ENCODE measurements around the gene RALB.

The RALB gene

DNA sequence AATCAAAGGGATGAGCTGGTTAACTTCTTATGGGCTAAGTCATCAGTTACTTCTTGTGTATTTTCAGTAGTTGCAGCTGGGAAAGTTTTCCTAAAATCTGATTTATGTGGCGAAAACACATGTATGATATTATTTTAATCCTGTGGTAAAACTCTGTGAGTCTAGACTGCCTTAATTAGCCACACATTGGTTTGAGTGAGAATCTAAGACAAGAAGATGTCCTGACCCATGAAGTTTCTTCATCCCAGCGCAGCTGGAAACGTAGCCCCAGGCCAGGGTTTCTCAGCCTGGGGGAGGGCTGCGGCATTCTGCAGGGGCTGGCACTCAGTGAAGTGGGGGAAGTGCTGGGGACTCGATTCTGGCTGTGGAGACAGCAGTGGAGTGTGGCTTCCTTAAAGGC is 48.6 kb downstream of the RALB start:
- TF ChIP-seq, protein P1, sequence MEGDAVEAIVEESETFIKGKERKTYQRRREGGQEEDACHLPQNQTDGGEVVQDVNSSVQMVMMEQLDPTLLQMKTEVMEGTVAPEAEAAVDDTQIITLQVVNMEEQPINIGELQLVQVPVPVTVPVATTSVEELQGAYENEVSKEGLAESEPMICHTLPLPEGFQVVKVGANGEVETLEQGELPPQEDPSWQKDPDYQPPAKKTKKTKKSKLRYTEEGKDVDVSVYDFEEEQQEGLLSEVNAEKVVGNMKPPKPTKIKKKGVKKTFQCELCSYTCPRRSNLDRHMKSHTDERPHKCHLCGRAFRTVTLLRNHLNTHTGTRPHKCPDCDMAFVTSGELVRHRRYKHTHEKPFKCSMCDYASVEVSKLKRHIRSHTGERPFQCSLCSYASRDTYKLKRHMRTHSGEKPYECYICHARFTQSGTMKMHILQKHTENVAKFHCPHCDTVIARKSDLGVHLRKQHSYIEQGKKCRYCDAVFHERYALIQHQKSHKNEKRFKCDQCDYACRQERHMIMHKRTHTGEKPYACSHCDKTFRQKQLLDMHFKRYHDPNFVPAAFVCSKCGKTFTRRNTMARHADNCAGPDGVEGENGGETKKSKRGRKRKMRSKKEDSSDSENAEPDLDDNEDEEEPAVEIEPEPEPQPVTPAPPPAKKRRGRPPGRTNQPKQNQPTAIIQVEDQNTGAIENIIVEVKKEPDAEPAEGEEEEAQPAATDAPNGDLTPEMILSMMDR (conservative IDR thresholded peaks at IDR 0.05; ENCODE audit: control insufficient read depth, insufficient read depth, low read depth, low read length) = no peak
- no peak for DNase-seq (ENCODE audit: low read depth)
- H3K4me3 ChIP-seq (ENCODE audit: control insufficient read depth, low read depth, low read length) = no peak overlapping the region

DNA sequence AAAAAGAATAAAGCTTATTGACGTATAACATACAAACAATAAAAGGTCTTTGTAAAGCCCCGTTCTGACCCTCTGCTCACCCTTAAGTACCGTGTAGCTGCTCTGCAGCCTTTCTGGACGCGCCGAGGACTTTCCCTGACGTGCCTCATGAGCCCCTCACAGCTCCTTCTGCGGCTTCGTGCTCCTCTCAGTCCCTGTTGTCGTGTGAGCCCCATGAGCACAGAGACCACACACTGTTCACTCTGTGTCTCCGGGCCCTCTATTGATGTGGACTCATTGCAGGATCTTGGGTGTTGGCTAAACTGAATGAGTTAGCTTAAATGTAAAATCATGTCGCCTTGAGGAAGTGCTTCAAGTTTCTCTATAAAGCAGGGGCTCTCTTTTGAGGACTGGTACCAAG is 49.6 kb downstream of the RALB start:
- DNase-seq (ENCODE audit: low read depth) = no peak
- TF ChIP-seq, protein P1 (conservative IDR thresholded peaks at IDR 0.05; ENCODE audit: control insufficient read depth, insufficient read depth, low read depth, low read length) = no peak

DNA sequence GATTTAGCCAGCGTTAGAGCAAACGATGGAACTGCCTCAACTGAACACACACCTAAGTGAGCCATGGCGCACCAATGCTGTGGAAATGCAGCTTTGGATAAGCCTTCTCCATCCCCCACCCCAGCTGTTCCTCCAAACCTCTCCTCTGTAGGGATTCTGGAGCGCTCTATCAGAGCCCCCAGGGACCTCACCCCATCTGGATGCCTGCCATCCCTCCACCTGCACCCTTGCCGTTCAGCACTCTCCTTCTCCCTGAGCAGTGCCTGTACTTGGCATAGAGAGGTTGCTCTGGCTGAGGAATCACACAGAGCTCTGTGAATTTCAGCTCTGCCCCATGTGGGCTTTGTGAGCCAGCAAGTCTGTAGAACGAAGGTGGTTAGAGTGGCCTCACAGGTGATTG is 50.5 kb downstream of the RALB start:
- DNase-seq (ENCODE audit: low read depth) = no peak
- no peak overlapping the region for H3K4me3 ChIP-seq (ENCODE audit: control insufficient read depth, low read depth, low read length)
- TF ChIP-seq, protein P1 (conservative IDR thresholded peaks at IDR 0.05; ENCODE audit: control insufficient read depth, insufficient read depth, low read depth, low read length) = no peak

More for the DNA sequence above, 49.6 kb downstream of the RALB start:
- H3K4me3 ChIP-seq (ENCODE audit: control insufficient read depth, low read depth, low read length) = no peak overlapping the region

DNA sequence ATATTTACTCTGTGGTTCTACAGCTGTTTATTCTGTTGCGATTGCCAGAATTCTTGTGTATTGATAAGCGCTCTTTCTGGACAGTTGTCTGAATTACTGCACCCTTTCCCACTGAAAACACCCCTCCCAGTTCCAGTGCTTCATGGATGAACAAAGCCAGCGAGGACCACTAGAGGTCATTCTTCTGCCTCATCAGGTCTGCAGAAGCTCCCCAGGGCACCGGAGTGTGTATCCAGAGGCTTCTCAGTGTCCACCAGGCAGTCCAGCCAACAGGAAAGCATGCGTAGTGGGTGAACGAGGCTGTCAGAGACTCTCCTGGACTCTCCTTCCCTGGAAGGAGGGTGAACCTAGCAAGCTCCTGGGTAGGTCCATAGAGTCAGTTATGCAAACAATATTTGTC is 52.6 kb downstream of the RALB start:
- TF ChIP-seq, protein P1 (conservative IDR thresholded peaks at IDR 0.05; ENCODE audit: control insufficient read depth, insufficient read depth, low read depth, low read length) = peak; percentile 27
- H3K4me3 ChIP-seq (ENCODE audit: control insufficient read depth, low read depth, low read length) = no peak overlapping the region
- DNase-seq (ENCODE audit: low read depth) = no peak

DNA sequence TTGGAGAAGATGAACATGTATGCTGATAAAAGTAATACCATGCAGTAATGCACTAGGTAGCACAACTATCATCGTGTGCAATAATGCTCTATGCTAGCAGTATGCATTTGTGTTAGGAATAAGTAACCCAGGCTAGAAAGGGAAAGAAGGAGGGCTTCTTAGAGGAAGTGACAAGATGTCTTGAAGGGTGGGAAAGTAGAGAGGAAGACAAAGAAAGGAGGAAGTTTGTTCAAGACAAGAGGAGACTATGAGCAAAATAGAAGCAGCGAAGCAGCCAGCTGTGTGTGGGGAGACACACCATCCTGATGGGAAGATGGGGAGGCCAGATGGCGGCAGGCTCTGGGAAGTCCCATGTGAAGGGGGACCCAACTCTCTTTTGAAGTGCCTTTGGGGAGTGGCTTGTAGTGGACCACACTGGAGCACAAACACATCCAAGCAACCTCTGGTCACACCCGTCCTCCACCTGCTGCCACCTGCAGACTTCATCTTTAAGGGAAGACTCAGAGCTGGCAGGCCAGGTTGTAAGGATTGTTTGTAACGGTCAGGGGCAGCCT is 53.4 kb downstream of the RALB start:
- H3K4me3 ChIP-seq (ENCODE audit: control insufficient read depth, low read depth, low read length) = no peak overlapping the region
- TF ChIP-seq, protein P1 (conservative IDR thresholded peaks at IDR 0.05; ENCODE audit: control insufficient read depth, insufficient read depth, low read depth, low read length) = no peak
- no peak for DNase-seq (ENCODE audit: low read depth)

DNA sequence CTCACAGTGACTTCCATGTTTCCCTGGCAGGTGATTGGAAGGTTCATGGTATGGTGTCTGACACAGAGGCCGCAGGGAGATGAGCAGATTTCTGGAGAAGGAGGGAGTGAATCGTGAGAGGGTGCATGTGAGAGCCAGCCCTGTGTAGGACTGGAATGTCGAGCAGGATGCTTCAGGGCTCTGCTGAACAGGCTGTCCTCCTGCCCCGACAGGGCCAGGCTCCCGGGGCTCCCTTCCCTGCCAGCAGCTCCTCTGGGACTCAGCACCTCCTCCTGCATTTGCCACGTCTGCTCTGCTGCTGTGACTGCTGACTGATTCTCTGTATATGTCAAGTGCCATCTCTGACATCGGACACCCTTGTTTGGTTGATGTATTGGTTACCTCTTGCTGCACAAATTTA is 54.8 kb downstream of the RALB start:
- TF ChIP-seq, protein P1 (conservative IDR thresholded peaks at IDR 0.05; ENCODE audit: control insufficient read depth, insufficient read depth, low read depth, low read length) = no peak
- DNase-seq (ENCODE audit: low read depth) = no peak
- H3K4me3 ChIP-seq (ENCODE audit: control insufficient read depth, low read depth, low read length) = no peak overlapping the region
